ENCODE data around the gene BPGM.

BPGM gene

DNA sequence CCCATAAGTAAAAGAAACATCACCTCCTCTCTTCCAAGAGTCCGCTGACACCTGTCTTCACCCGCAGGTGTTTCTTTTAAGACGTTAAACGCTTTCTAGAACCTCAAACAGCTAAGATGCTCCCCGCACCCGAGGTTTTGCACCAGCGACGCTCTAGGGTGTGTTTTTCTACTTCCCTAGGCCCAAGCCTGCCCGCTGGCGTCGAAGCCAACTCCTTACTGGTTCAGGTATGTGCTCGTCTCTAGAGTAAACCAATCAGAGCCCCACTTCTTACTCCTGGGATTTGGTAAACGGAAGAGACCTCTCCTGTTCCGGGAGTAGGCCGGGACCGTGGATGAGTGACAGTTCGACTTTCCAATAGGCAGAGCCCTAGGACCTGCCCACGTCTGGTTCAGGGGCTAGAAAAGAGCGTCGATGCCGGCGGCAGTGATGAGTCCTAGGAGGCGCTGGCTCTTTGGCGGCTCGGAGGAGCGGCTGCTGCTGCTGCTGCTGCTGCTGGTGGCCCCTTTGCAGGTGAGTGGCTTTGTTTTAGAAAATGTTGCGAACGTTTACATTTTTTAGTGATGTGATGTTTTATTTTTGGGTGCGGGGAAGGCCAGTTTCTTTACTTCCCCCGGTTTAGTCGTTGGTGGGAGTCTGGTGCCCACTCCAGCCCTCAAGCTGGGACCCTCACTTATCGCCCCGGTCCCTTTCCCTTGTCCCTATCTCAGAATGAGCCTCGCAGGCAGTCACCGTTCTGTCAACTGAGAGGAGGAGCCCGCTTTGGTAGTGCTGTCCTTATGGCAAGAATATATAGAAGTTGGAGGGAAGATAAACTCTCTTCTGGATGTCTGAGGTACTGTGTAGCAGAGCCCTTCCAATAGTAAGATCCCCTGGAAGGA, at the start of gene BPGM:
Gene BPGM (plus strand): TSS at position 429 of the 881 bp plus-strand sequence. CDS start 14,655 bp downstream, outside the sequence.
- H3K4me1 Mint-ChIP-seq = peaks cover 7% of the 10 kb centered on the region
- H3K27ac Mint-ChIP-seq = no peak within 1 kb of the TSS
- H3K9me3 Mint-ChIP-seq = no peaks in the 10 kb centered on the region
- TF ChIP-seq CTCF (IDR thresholded peaks at IDR 0.05; ENCODE audit: unreplicated experiment in 3 of 3) = peak; percentile 27 to 45 (median 33)
- H3K4me3 Mint-ChIP-seq = no peak within 1 kb of the TSS
- no peaks in the 10 kb centered on the region for H3K36me3 Mint-ChIP-seq (ENCODE audit: low read depth)
- peaks cover 5% of the 10 kb centered on the region for H3K27me3 Mint-ChIP-seq (ENCODE audit: low read depth)

- H3K4me1 Mint-ChIP-seq = peaks cover 15% of the 10 kb centered on the region
- peaks cover 4% of the 10 kb centered on the region for H3K27me3 Mint-ChIP-seq (ENCODE audit: low read depth)
- H3K4me3 Mint-ChIP-seq = no peak overlapping the region
- peaks cover 12% of the 10 kb centered on the region for H3K9me3 Mint-ChIP-seq
- TF ChIP-seq CTCF (IDR thresholded peaks at IDR 0.05; ENCODE audit: unreplicated experiment in 3 of 3) = no peak
- H3K36me3 Mint-ChIP-seq (ENCODE audit: low read depth) = no peaks in the 10 kb centered on the region
- no peak overlapping the region for H3K27ac Mint-ChIP-seq
Observed at GRCh38 chr7:134599371-134599770, 47.3 kb upstream of the BPGM start.

DNA sequence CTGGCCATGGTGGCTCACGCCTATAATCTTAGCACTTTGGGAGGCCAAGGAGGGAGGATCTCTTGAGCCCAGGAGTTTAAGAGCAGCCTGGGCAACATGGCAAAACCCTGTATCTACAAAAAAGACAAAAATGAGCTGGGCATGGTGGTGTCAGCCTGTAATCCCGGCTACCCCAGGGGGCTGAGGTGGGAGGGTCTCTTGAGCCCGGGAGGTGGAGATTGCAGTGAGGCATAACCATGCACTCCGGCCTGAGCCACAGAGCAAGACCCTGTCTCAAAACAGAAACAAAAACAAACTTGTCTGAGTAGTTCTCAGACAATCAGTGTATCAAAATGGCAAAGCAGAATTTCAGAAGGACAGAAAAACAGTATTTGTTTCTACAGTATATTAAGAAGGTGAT, 45.2 kb upstream of the BPGM start:
- peaks cover 3% of the 10 kb centered on the region for H3K27me3 Mint-ChIP-seq (ENCODE audit: low read depth)
- H3K4me1 Mint-ChIP-seq = peaks cover 15% of the 10 kb centered on the region
- TF ChIP-seq CTCF (IDR thresholded peaks at IDR 0.05; ENCODE audit: unreplicated experiment in 3 of 3) = no peak
- H3K36me3 Mint-ChIP-seq (ENCODE audit: low read depth) = no peaks in the 10 kb centered on the region
- peaks cover 12% of the 10 kb centered on the region for H3K9me3 Mint-ChIP-seq
- no peak overlapping the region for H3K4me3 Mint-ChIP-seq
- no peak overlapping the region for H3K27ac Mint-ChIP-seq

DNA sequence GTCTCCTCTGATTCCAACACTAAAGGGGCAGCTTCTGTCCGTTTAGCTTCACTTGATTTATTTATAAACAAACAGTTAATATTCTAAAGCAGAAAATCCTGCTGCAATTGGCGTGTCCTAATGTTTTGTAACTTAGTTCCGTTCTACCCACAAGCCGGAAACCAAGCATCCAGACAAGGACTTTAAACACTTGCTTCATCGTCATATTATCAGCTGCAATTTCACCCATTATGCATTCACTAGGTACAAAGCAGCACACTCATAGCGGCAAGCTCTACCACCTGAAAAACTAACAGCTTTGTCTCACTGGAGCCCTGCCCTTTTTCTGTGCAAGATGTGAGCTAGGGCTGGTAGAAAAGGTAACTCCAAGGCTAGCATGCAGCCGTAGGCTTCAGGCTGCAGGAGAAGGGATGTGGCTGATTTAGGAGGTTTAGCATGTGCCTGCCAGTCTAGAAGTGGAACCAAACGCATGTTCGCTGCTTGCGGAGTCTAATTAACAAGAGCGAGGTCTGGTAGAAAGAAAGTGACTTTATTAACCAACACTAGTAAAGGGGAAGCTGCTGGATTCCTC, 43.7 kb upstream of the BPGM start:
- Mint-ChIP-seq H3K27me3 (ENCODE audit: low read depth) (peaks cover 12% of the 10 kb centered on the region), H3K4me1 (peaks cover 15% of the 10 kb centered on the region), H3K4me3 (no peak overlapping the region), H3K9me3 (peaks cover 8% of the 10 kb centered on the region), H3K36me3 (ENCODE audit: low read depth) (no peaks in the 10 kb centered on the region), H3K27ac (peak overlapping the region; percentile 79 to 89 (median 85))
- no peak for TF ChIP-seq CTCF (IDR thresholded peaks at IDR 0.05; ENCODE audit: unreplicated experiment in 3 of 3)

- Mint-ChIP-seq H3K36me3 (ENCODE audit: low read depth) (no peaks in the 10 kb centered on the region), H3K4me3 (no peak overlapping the region)
Observed at GRCh38 chr7:134605978-134606923, 40.4 kb upstream of the BPGM start.

More at GRCh38 chr7:134605978-134606923, 40.4 kb upstream of the BPGM start:
- Mint-ChIP-seq H3K9me3 (no peaks in the 10 kb centered on the region), H3K27me3 (ENCODE audit: low read depth) (peaks cover 12% of the 10 kb centered on the region), H3K27ac (peak overlapping the region in 1 of 3 experiments; percentile 4), H3K4me1 (peaks cover 15% of the 10 kb centered on the region)
- TF ChIP-seq CTCF (IDR thresholded peaks at IDR 0.05; ENCODE audit: unreplicated experiment in 3 of 3) = peak; percentile 92 to 95 (median 93)

Data from nephron (organoid).